H1 (cell line): ENCODE results near the gene KIAA1671. TPM values are rescaled to one million over a fixed set of nuclear protein-coding genes. Genes with fewer than 3 reads are reported as not detected.

ENCODE experiments used
- CEBPB ChIP-seq: IDR thresholded peaks from 2 replicates; pipeline ENCODE4 v1.6.1; 2012; ENCODE audit warnings: low read depth, low read length
- CHD7 ChIP-seq: fragments of 300-600 bp; sonication (generic); IDR thresholded peaks from 2 replicates; pipeline ENCODE4 v1.7.1; 2012; ENCODE audit warnings: low read length, moderate library complexity, mild to moderate bottlenecking, inconsistent platforms; ENCODE audit not compliant: insufficient replicate concordance
- EP300 ChIP-seq, 2 experiments: IDR thresholded peaks; 1 replicate in 1 of 2; 2 replicates in 1 of 2; pipeline ENCODE4 v1.6.1; 2011 to 2012; ENCODE audit warnings: low read depth in 2 of 2, low read length in 2 of 2, mild to moderate bottlenecking in 2 of 2, borderline replicate concordance in 1 of 2, inconsistent platforms in 1 of 2, moderate library complexity in 1 of 2
- KDM4A ChIP-seq: IDR thresholded peaks from one replicate; pipeline ENCODE4 v1.7.1; 2012; ENCODE audit warnings: low read depth, mild to moderate bottlenecking, moderate library complexity, low read length, inconsistent platforms; ENCODE audit not compliant: severe bottlenecking
- KDM5A ChIP-seq: fragments of 200-600 bp; IDR thresholded peaks from 2 replicates; pipeline ENCODE4 v1.7.1; 2012; ENCODE audit warnings: mild to moderate bottlenecking, low read length, inconsistent platforms, mixed read lengths
- POLR2A ChIP-seq, 2 experiments: IDR thresholded peaks; 1 replicate in 1 of 2; 2 replicates in 1 of 2; pipeline ENCODE4 v1.6.1; 2011; ENCODE audit warnings: low read depth in 2 of 2, low read length in 2 of 2, mild to moderate bottlenecking in 2 of 2; ENCODE audit errors: control extremely low read depth in 1 of 2
- POLR2AphosphoS5 ChIP-seq: IDR thresholded peaks from 2 replicates; pipeline ENCODE4 v1.6.1; 2011; ENCODE audit warnings: low read depth, low read length
- RBBP5 ChIP-seq: IDR thresholded peaks from 2 replicates; pipeline ENCODE4 v1.7.1; 2012; ENCODE audit warnings: low read depth, mild to moderate bottlenecking, inconsistent platforms, low read length, moderate library complexity, borderline replicate concordance
- polyA plus RNA-seq, 7 experiments: library from polyadenylated mRNA; depleted of rRNA in 3 of 7; stranded (reverse) in 5 of 7; unstranded in 2 of 7; fragments of >200 nt in 5 of 7; fragments of 200-250 nt in 2 of 7; gene quantifications; 1 replicate in 5 of 7; 2 replicates in 1 of 7; 4 replicates in 1 of 7; pipeline versions ENCODE4 v1.2.1 to v1.2.3, GENCODE V29; 2011 to 2013; ENCODE audit warnings: missing spikeins in 2 of 7, mixed read lengths in 2 of 7
- total RNA-seq: library from RNA; stranded (reverse); fragmentation: NEBNext Ultra II Directional; extraction: Animal tissue kit (Norgen Biotek cat#: 25700); gene quantifications from 2 replicates; pipeline ENCODE4 v1.2.1, GENCODE V29; 2021

The KIAA1671 gene
- total and polyA plus RNA-seq, 2 of the 8 experiments (the other 6 are each of a cell fraction or from before 2014, with no cell fraction given), result 6.4 to 23.9 TPM

- TF ChIP-seq CHD7 (no peak), POLR2A (IDR thresholded peaks at IDR 0.05; ENCODE audit: control extremely low read depth in 1 of 2, low read depth in 2 of 2, low read length in 2 of 2) (no peak), RBBP5 (no peak), CEBPB (no peak), KDM4A (no peak), KDM5A (no peak), POLR2AphosphoS5 (no peak), EP300 (IDR thresholded peaks at IDR 0.05; ENCODE audit: borderline replicate concordance in 1 of 2, low read depth in 2 of 2, low read length in 2 of 2) (no peak)
These were observed 283.2 kb downstream of the KIAA1671 start (continued) for GRCh38 chr22:25235547-25236290.
